Islet precursor cell (in vitro differentiated cells): ENCODE data around the gene BLID.
A peak's percentile ranks its signal among the peaks of the same experiment; 100 is the strongest.

ENCODE experiments used
- DNase-seq: peaks from one replicate; pipeline ENCODE4 v3.0.0-alpha.2; 2018

BLID gene

GRCh38 chr11:122138744-122139594 lies 23.0 kb upstream of the BLID start:
- DNase-seq: no peak

GRCh38 chr11:122137078-122137793 lies 21.2 kb upstream of the BLID start:
- no peak for DNase-seq

GRCh38 chr11:122131126-122131525 lies 15.1 kb upstream of the BLID start:
- DNase-seq: no peak

GRCh38 chr11:122128146-122128545 lies 12.1 kb upstream of the BLID start:
- DNase-seq: no peak

- DNase-seq: no peak
These were observed 11.0 kb upstream of the BLID start for GRCh38 chr11:122127020-122127419.

GRCh38 chr11:122126024-122126688 lies 10.1 kb upstream of the BLID start:
- DNase-seq: no peak

GRCh38 chr11:122123263-122123929 lies 7.4 kb upstream of the BLID start:
- no peak for DNase-seq

GRCh38 chr11:122122179-122122578 lies 6.2 kb upstream of the BLID start:
- DNase-seq: no peak

- no peak for DNase-seq
These were observed 4.1 kb upstream of the BLID start for GRCh38 chr11:122120096-122120495.

- no peak for DNase-seq
These were observed 576 bp upstream of the BLID start for GRCh38 chr11:122116591-122116990.

- DNase-seq: no peak
These were observed 1.0 kb downstream of the BLID start for GRCh38 chr11:122114976-122115375.

- no peak for DNase-seq
These were observed 1.9 kb downstream of the BLID start for GRCh38 chr11:122113836-122114825.

GRCh38 chr11:122112470-122113365 lies 3.3 kb downstream of the BLID start:
- DNase-seq: no peak

GRCh38 chr11:122109932-122110331 lies 6.1 kb downstream of the BLID start:
- DNase-seq: no peak

- no peak for DNase-seq
These were observed 7.2 kb downstream of the BLID start for GRCh38 chr11:122108828-122109227.

GRCh38 chr11:122108192-122108799 lies 7.7 kb downstream of the BLID start:
- DNase-seq: peak; percentile 59

GRCh38 chr11:122107566-122107965 lies 8.4 kb downstream of the BLID start:
- DNase-seq: no peak

GRCh38 chr11:122107045-122107444 lies 9.0 kb downstream of the BLID start:
- DNase-seq: no peak

GRCh38 chr11:122105044-122105758 lies 10.8 kb downstream of the BLID start:
- DNase-seq: no peak

- DNase-seq: no peak
These were observed 11.7 kb downstream of the BLID start for GRCh38 chr11:122104341-122104740.
